Measurements from ENCODE around the gene CACNG1.

The CACNG1 gene

DNA sequence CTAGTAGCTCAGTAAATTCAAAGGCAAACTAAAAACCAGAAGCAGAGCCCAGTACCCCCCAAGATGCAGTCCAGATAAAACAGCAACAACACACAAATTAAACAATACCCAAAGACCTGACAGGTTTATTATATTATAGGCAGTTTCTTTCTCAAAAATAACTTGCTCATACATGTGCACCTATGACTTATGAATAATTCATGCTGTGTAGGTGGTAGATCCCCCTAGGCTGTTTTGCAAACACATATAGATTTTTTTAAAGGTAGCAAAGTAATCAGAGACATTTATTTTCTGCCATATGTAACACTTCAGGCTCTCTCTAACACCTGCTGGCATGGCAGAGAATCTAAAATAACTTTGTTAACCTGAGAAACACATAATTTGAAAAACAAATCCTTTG, 27.2 kb downstream of the CACNG1 start:
- TF ChIP-seq, protein P1, sequence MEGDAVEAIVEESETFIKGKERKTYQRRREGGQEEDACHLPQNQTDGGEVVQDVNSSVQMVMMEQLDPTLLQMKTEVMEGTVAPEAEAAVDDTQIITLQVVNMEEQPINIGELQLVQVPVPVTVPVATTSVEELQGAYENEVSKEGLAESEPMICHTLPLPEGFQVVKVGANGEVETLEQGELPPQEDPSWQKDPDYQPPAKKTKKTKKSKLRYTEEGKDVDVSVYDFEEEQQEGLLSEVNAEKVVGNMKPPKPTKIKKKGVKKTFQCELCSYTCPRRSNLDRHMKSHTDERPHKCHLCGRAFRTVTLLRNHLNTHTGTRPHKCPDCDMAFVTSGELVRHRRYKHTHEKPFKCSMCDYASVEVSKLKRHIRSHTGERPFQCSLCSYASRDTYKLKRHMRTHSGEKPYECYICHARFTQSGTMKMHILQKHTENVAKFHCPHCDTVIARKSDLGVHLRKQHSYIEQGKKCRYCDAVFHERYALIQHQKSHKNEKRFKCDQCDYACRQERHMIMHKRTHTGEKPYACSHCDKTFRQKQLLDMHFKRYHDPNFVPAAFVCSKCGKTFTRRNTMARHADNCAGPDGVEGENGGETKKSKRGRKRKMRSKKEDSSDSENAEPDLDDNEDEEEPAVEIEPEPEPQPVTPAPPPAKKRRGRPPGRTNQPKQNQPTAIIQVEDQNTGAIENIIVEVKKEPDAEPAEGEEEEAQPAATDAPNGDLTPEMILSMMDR (IDR thresholded peaks at IDR 0.05; ENCODE audit: low read depth, low read length, missing control alignments) = no peak
- H3K4me3 ChIP-seq (replicated peaks; ENCODE audit: low read depth, low read length) = no peak overlapping the region
- DNase-seq (ENCODE audit: extremely low read depth, low read depth) = no peak

DNA sequence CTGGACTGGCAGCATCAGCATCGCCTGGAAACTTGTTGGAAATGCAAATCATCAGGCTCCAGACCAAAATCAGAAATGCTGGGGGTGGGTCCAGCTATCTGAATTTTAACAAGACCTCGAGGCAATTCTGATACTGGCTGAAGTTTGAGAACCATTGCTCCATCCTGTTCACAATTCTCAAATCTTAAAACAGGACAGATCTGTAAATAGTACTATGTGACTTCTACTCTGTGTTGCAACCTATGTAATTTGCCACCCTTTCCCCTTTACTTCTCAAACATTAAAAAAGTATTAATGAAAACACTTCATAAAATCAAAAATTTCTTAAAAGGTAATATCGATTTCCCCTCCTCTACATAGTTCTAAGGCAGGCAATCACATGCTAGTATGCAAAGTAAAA, 28.5 kb downstream of the CACNG1 start:
- TF ChIP-seq, protein P1 (IDR thresholded peaks at IDR 0.05; ENCODE audit: low read depth, low read length, missing control alignments) = no peak
- H3K4me3 ChIP-seq (replicated peaks; ENCODE audit: low read depth, low read length) = no peak overlapping the region
- no peak for DNase-seq (ENCODE audit: extremely low read depth, low read depth)

DNA sequence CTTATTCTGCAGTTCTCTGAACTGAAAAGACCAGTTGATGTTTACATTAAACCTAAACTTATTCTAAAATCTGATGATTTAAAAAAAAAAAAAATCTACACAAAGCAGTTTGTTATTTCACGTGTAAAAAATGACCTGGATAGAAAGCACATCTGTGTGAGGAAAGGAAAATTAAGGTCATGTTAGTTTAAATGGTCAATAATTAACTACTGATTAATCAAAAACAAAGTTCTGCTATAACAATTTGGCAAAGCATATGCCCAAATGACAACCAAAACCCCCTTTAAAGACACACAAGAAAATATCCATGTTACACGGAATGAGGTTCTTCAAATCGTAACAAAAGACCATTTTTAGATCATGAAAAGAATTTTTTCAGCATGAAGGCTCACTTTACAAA, 30.4 kb downstream of the CACNG1 start:
- no peak overlapping the region for H3K4me3 ChIP-seq (replicated peaks; ENCODE audit: low read depth, low read length)
- TF ChIP-seq, protein P1 (IDR thresholded peaks at IDR 0.05; ENCODE audit: low read depth, low read length, missing control alignments) = no peak

DNA sequence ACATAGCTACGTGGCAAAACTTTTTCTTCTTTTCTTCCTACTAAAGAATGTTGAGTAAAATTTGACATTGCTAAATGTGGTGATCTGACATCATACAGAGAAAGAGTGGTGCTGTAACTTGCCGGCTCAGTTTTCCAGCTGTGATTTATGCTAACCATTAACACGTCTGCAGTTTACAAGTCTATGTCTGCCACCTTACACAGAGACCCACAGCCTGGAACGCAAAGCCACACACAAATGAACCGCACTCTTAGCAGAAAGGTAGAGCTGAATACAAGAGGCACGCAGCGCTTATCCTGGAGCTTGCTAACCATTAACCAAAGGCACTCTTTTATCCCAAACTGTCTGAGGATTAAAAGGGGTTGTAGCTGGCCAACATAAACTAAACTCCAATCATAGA, 31.9 kb downstream of the CACNG1 start:
- TF ChIP-seq, protein P1 (IDR thresholded peaks at IDR 0.05; ENCODE audit: low read depth, low read length, missing control alignments) = no peak
- DNase-seq (ENCODE audit: extremely low read depth, low read depth) = no peak
- no peak overlapping the region for H3K4me3 ChIP-seq (replicated peaks; ENCODE audit: low read depth, low read length)

More for the DNA sequence above, 30.4 kb downstream of the CACNG1 start:
- no peak for DNase-seq (ENCODE audit: extremely low read depth, low read depth)

DNA sequence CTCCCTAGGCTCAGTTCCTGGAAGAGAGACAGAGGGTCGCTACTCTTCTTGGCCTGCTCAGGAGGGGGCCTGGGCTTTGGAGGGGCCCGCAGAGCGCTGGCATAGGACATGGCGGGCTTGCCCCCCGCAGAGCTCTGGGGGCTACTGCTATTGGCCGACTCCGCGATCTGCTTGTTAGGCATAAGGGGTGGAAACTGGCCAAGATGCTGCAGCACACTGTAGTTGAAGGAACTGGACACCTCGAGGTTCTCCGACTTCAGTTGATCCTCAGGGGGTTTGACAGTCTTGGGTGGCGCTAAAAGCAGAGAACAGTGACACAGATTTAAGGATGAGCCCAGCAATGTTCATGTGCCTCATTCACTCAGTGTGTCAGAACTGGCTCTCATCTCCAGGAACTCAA, 33.9 kb downstream of the CACNG1 start:
- H3K4me3 ChIP-seq (replicated peaks; ENCODE audit: low read depth, low read length) = no peak overlapping the region
- no peak for DNase-seq (ENCODE audit: extremely low read depth, low read depth)
- TF ChIP-seq, protein P1 (IDR thresholded peaks at IDR 0.05; ENCODE audit: low read depth, low read length, missing control alignments) = no peak

DNA sequence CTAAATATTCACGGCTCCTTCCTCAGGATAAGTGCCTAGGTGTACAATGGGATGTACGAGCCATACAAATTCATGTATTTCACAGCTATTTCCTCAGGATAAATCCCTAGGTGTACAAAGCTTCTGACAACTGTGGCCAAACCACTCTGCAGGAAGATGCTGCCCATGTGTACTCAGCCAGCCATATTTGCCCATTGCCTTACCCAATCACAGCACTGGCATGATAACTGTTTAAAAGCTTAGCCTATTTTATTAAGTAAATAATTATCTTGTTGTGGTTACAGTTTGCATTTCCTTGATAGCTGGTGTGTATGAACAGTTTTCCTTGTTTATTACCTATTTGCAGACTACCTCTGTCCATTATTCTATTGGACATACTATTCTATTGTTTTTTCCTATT, 35.1 kb downstream of the CACNG1 start:
- no peak overlapping the region for H3K4me3 ChIP-seq (replicated peaks; ENCODE audit: low read depth, low read length)
- no peak for DNase-seq (ENCODE audit: extremely low read depth, low read depth)
- TF ChIP-seq, protein P1 (IDR thresholded peaks at IDR 0.05; ENCODE audit: low read depth, low read length, missing control alignments) = no peak

DNA sequence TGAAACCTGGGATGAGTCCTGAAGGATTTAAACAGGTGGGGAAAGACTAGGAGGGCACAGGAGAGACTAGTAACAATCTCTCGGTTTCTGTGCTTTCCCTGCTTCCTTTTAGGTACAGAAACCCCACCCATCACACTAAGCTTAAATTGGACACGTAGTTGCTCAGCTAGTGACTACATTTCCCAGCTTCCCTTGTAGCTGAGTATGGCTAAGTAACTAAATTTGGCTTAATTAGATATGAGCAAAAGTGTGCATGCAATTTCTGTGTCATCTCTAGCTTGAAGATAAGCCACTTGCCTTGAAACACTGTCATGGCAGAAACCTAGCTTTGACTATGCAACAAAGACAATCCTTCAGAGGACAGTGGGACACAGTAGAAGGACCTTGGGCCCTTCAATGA, 36.5 kb downstream of the CACNG1 start:
- TF ChIP-seq, protein P1 (IDR thresholded peaks at IDR 0.05; ENCODE audit: low read depth, low read length, missing control alignments) = no peak
- H3K4me3 ChIP-seq (replicated peaks; ENCODE audit: low read depth, low read length) = no peak overlapping the region
- no peak for DNase-seq (ENCODE audit: extremely low read depth, low read depth)

Data from HFF-Myc (cell line).